DND-41 (cell line): ENCODE measurements around the gene HSD11B1L.

Experiments
- ATAC-seq: fragments of 200-7000 bp; cut with Tn5 transposase; 3 replicates; pipeline ENCODE4 v1.9.1; 2021; ENCODE audit warnings: low read depth; ENCODE audit not compliant: insufficient read depth
- DNase-seq: peaks from one replicate; pipeline ENCODE4 v3.0.0-alpha.2; 2020
- H2AFZ ChIP-seq: 2 replicates; pipeline ENCODE4 v1.6.0; 2012; ENCODE audit warnings: low read depth, low read length
- H3K27ac ChIP-seq: 2 replicates; pipeline ENCODE4 v1.5.1; 2012; ENCODE audit warnings: low read length, inconsistent platforms
- H3K27me3 ChIP-seq: fragments of 200-600 bp; sonication (generic); 2 replicates; pipeline ENCODE4 v1.6.0; 2012; ENCODE audit warnings: low read length, mild to moderate bottlenecking, inconsistent platforms; ENCODE audit not compliant: insufficient read depth, poor library complexity
- H3K36me3 ChIP-seq: 2 replicates; pipeline ENCODE4 v1.5.1; 2012; ENCODE audit warnings: low read length, inconsistent platforms; ENCODE audit not compliant: insufficient read depth
- H3K4me1 ChIP-seq: 2 replicates; pipeline ENCODE4 v1.5.1; 2012; ENCODE audit warnings: mild to moderate bottlenecking, low read length; ENCODE audit not compliant: insufficient read depth
- H3K4me2 ChIP-seq: 2 replicates; pipeline ENCODE4 v1.6.0; 2012; ENCODE audit warnings: mild to moderate bottlenecking, moderate library complexity, low read length, inconsistent platforms; ENCODE audit not compliant: insufficient read depth
- H3K4me3 ChIP-seq, 2 experiments: fragments of 200-600 bp in 1 of 2; shearing (Covaris generic) in 1 of 2; 2 replicates each; pipeline ENCODE4 v1.5.1; 2012 to 2016; ENCODE audit warnings: inconsistent platforms in 2 of 2, low read length in 2 of 2, mild to moderate bottlenecking in 2 of 2, low read depth in 1 of 2, moderate library complexity in 1 of 2
- H3K79me2 ChIP-seq: 2 replicates; pipeline ENCODE4 v1.6.0; 2012; ENCODE audit warnings: low read length, inconsistent platforms; ENCODE audit not compliant: insufficient read depth
- H3K9ac ChIP-seq: 2 replicates; pipeline ENCODE4 v1.6.0; 2012; ENCODE audit warnings: low read depth, mild to moderate bottlenecking, inconsistent platforms, low read length, moderate library complexity
- H3K9me3 ChIP-seq: 2 replicates; pipeline ENCODE4 v1.5.1; 2012; ENCODE audit warnings: low read length, moderate library complexity, mild to moderate bottlenecking, inconsistent platforms; ENCODE audit not compliant: insufficient read depth, severe bottlenecking
- H4K20me1 ChIP-seq: 2 replicates; pipeline ENCODE4 v1.6.0; 2012; ENCODE audit warnings: low read length; ENCODE audit not compliant: insufficient read depth
- CTCF ChIP-seq: IDR thresholded peaks from 2 replicates; pipeline ENCODE4 v1.5.1; 2012; ENCODE audit warnings: borderline replicate concordance, low read length, moderate library complexity, mild to moderate bottlenecking; ENCODE audit not compliant: poor library complexity, severe bottlenecking; ENCODE audit errors: extremely low read depth
- EZH2 ChIP-seq: IDR thresholded peaks from 3 replicates; pipeline ENCODE4 v1.6.1; 2012; ENCODE audit warnings: borderline replicate concordance, low read depth, mild to moderate bottlenecking, moderate library complexity, low read length, inconsistent platforms; ENCODE audit not compliant: severe bottlenecking

Gene HSD11B1L

GRCh38 chr19:5646703-5647102 is 34.1 kb upstream of the HSD11B1L start:
- H3K27ac ChIP-seq: no peak overlapping the region
- peaks cover 91% of the 10 kb centered on the region for H3K36me3 ChIP-seq
- H3K4me1 ChIP-seq: no peaks in the 10 kb centered on the region
- peaks cover 72% of the 10 kb centered on the region for H3K79me2 ChIP-seq
- H3K27me3 ChIP-seq: no peaks in the 10 kb centered on the region
- H3K4me3 ChIP-seq: no peak overlapping the region
- H4K20me1 ChIP-seq: peaks cover 48% of the 10 kb centered on the region
- ATAC-seq (no peak), DNase-seq (no peak)
- H3K9ac ChIP-seq: no peak overlapping the region
- TF ChIP-seq CTCF (no peak), EZH2 (no peak)
- H3K4me2 ChIP-seq: no peak overlapping the region
- no peak overlapping the region for H2AFZ ChIP-seq
- H3K9me3 ChIP-seq: no peaks in the 10 kb centered on the region

- H3K4me2 ChIP-seq: no peak overlapping the region
- peaks cover 31% of the 10 kb centered on the region for H4K20me1 ChIP-seq
- DNase-seq (no peak), ATAC-seq (no peak)
- H3K9ac ChIP-seq: no peak overlapping the region
- no peaks in the 10 kb centered on the region for H3K27me3 ChIP-seq
- H3K36me3 ChIP-seq: peaks cover 91% of the 10 kb centered on the region
- H3K79me2 ChIP-seq: peaks cover 55% of the 10 kb centered on the region
- no peaks in the 10 kb centered on the region for H3K9me3 ChIP-seq
- H3K4me3 ChIP-seq: no peak overlapping the region
- H3K4me1 ChIP-seq: no peaks in the 10 kb centered on the region
- no peak overlapping the region for H2AFZ ChIP-seq
- H3K27ac ChIP-seq: no peak overlapping the region
- TF ChIP-seq CTCF: no peak
- no peak for TF ChIP-seq EZH2
Measured at GRCh38 chr19:5648464-5648863, 32.4 kb upstream of the HSD11B1L start.

GRCh38 chr19:5651361-5651760 is 29.5 kb upstream of the HSD11B1L start:
- DNase-seq (no peak), ATAC-seq (no peak)
- Histone ChIP-seq H3K4me1 (no peaks in the 10 kb centered on the region), H3K4me2 (no peak overlapping the region), H3K4me3 (no peak overlapping the region), H2AFZ (no peak overlapping the region), H3K27ac (no peak overlapping the region), H3K27me3 (no peaks in the 10 kb centered on the region), H3K36me3 (peaks cover 87% of the 10 kb centered on the region), H3K9ac (no peak overlapping the region), H3K9me3 (no peaks in the 10 kb centered on the region), H4K20me1 (peaks cover 18% of the 10 kb centered on the region), H3K79me2 (peaks cover 29% of the 10 kb centered on the region)
- TF ChIP-seq EZH2: no peak
- TF ChIP-seq CTCF: peak; percentile 38

GRCh38 chr19:5652261-5652660 is 28.6 kb upstream of the HSD11B1L start:
- H3K9ac ChIP-seq: no peak overlapping the region
- TF ChIP-seq CTCF (no peak), EZH2 (no peak)
- no peaks in the 10 kb centered on the region for H3K27me3 ChIP-seq
- no peaks in the 10 kb centered on the region for H3K9me3 ChIP-seq
- no peak overlapping the region for H3K4me2 ChIP-seq
- peaks cover 20% of the 10 kb centered on the region; the same call in 1 of the 2 replicates for H3K79me2 ChIP-seq
- H3K4me3 ChIP-seq: no peak overlapping the region
- no peak for ATAC-seq
- no peak overlapping the region for H2AFZ ChIP-seq
- H4K20me1 ChIP-seq: peaks cover 9% of the 10 kb centered on the region
- no peak overlapping the region for H3K27ac ChIP-seq
- H3K36me3 ChIP-seq: peaks cover 84% of the 10 kb centered on the region
- H3K4me1 ChIP-seq: no peaks in the 10 kb centered on the region
- no peak for DNase-seq
